Epithelial cell of proximal tubule (primary cell): ENCODE data around the gene SCAI. TPM values are rescaled to one million over a fixed set of nuclear protein-coding genes. Genes with fewer than 3 reads are reported as not detected.
"Not testable (repeated sequence)": the region's sequence is repeated elsewhere in the genome, so short reads cannot be mapped to it uniquely, and the experiment has no call there.

Source experiments
- DNase-seq: peaks from one replicate; pipeline ENCODE4 v3.0.0-alpha.2; 2011; ENCODE audit warnings: low read depth
- H3K4me3 ChIP-seq: 2 replicates; pipeline ENCODE4 v1.5.1; 2011; ENCODE audit warnings: low read depth, mild to moderate bottlenecking, low read length
- total RNA-seq: library from RNA; depleted of rRNA; stranded (reverse); fragments of >200 nt; gene quantifications from 2 replicates; pipeline ENCODE4 v1.2.3, GENCODE V29; 2015
- TF ChIP-seq, protein P1 (sequence below): conservative IDR thresholded peaks from 2 replicates; pipeline ENCODE4 v1.5.1; 2012; ENCODE audit warnings: low read depth, mild to moderate bottlenecking, low read length

SCAI gene
- total RNA-seq, 1 donor from 2014 or later = 2.1 TPM

DNA sequence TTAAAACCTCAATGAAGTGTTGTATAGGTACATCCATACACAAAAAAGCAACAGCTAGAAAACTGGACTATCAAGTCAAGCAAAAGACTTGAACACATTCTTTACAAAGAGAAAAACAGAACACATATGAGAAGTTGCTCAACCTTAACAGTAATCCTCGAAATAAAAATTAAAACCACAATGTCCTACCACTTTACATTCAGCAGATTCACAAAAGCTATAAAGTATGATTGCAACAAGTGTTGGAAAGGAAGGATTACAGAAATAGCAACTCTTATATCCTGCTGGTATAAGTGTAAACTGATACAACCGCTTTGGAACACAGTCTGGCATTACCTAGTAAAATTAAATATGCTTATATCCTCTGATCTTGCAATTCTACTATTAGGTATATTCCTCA lies 173.9 kb downstream of the SCAI start:
- TF ChIP-seq, protein P1, sequence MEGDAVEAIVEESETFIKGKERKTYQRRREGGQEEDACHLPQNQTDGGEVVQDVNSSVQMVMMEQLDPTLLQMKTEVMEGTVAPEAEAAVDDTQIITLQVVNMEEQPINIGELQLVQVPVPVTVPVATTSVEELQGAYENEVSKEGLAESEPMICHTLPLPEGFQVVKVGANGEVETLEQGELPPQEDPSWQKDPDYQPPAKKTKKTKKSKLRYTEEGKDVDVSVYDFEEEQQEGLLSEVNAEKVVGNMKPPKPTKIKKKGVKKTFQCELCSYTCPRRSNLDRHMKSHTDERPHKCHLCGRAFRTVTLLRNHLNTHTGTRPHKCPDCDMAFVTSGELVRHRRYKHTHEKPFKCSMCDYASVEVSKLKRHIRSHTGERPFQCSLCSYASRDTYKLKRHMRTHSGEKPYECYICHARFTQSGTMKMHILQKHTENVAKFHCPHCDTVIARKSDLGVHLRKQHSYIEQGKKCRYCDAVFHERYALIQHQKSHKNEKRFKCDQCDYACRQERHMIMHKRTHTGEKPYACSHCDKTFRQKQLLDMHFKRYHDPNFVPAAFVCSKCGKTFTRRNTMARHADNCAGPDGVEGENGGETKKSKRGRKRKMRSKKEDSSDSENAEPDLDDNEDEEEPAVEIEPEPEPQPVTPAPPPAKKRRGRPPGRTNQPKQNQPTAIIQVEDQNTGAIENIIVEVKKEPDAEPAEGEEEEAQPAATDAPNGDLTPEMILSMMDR = no peak
- no peak overlapping the region for H3K4me3 ChIP-seq
- DNase-seq = no peak

DNA sequence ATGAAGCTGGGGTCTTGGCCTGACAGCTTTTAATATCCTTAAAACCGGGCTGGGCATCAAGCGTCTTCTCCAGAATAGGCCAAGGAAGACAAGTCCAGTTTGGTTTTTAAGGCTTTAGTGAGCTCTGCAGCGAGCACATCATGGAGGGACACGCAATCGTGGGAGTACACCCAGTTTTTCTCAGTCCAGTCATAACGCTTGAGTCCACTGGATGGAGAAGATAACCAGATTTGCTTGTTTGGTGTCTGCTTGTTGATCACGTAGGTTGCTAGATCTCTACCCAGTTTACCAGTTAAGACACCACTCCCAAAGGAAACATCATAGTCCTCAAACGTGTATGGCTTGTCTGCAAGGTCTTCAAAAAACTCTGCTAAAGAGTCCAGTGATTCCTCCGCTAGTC lies 175.1 kb downstream of the SCAI start:
- no peak for DNase-seq
- H3K4me3 ChIP-seq = no peak overlapping the region
- TF ChIP-seq, protein P1 = no peak

DNA sequence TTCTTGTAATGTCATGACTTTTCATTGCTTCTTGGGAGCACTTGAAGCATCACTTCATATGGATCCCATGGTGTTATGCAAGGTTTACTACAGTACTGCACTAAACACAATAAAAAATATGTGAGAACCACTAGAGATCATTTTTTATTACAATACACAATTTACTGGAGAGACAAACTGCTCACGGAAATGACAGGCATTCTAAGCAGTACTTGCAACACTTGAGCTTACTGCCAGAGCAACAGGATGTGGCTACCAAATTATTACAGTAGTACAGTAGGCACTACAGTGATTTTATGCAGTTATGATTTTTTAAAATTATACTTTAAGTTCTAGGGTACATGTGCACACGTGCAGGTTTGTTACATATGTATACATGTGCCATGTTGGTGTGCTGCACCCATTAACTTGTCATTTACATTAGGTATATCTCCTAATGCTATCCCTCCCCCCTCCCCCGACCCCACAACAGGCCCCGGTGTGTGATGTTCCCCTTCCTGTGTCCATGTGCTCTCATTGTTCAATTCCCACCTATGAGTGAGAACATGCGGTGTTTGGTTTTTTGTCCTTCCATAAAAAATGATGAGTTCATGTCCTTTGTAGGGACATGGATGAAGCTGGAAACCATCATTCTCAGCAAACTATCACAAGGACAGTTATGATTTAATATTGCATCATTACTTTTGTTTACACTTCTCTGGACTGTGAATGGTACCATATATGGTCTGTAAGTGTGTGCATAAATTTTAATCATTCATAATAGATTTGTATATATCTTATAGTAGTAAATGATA lies 177.4 kb downstream of the SCAI start:
- DNase-seq, H3K4me3 ChIP-seq: not testable (repeated sequence)

- DNase-seq = no peak
- TF ChIP-seq, protein P1 = no peak
Observed at GRCh38 chr9:124964604-124965003, 178.7 kb downstream of the SCAI start.

DNA sequence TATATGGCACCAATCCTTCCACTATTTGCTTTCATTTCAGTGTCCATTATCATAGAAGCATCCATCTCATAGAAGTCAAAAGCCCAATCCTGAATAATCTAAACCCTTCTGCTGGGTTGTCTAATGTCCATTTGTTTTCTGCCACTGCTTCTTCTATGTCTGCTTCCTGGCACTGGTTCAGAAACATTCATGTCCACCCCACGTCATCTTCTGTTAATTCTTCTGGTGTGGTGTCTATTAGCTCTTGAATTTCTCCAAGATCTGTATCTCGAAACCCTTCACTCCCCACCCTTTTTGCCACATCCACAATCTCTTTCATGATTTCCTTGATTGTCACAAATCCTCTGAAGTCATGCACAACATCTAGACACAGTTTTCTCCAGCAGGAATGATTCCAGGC lies 179.3 kb downstream of the SCAI start:
- no peak for DNase-seq
- TF ChIP-seq, protein P1 = no peak

More at GRCh38 chr9:124964604-124965003, 178.7 kb downstream of the SCAI start:
- no peak overlapping the region for H3K4me3 ChIP-seq

GRCh38 chr9:124960409-124960752 lies 182.9 kb downstream of the SCAI start:
- DNase-seq = no peak
- no peak overlapping the region for H3K4me3 ChIP-seq
- TF ChIP-seq, protein P1 = no peak

More for the DNA sequence above, 179.3 kb downstream of the SCAI start:
- no peak overlapping the region for H3K4me3 ChIP-seq

GRCh38 chr9:124959671-124960408 lies 183.5 kb downstream of the SCAI start:
- not testable (repeated sequence) for DNase-seq, H3K4me3 ChIP-seq

GRCh38 chr9:124954255-124954654 lies 189.1 kb downstream of the SCAI start:
- TF ChIP-seq, protein P1 = no peak

More at GRCh38 chr9:124954255-124954654, 189.1 kb downstream of the SCAI start:
- H3K4me3 ChIP-seq = no peak overlapping the region
- DNase-seq = no peak
